DND-41 (cell line): ENCODE measurements around the gene SIX2.

Experiments
- CTCF ChIP-seq: IDR thresholded peaks from 2 replicates; pipeline ENCODE4 v1.5.1; 2012; ENCODE audit warnings: borderline replicate concordance, low read length, moderate library complexity, mild to moderate bottlenecking; ENCODE audit not compliant: poor library complexity, severe bottlenecking; ENCODE audit errors: extremely low read depth
- EZH2 ChIP-seq: IDR thresholded peaks from 3 replicates; pipeline ENCODE4 v1.6.1; 2012; ENCODE audit warnings: borderline replicate concordance, low read depth, mild to moderate bottlenecking, moderate library complexity, low read length, inconsistent platforms; ENCODE audit not compliant: severe bottlenecking

- TF ChIP-seq CTCF (no peak), EZH2 (no peak)
Measured at GRCh38 chr2:44999540-44999939, 9.7 kb downstream of the SIX2 start.
